Calu3 (cell line): ENCODE measurements around the gene GPR89B. TPM values are rescaled to one million over a fixed set of nuclear protein-coding genes. Genes with fewer than 3 reads are reported as not detected.
"Not testable (repeated sequence)": the region's sequence is repeated elsewhere in the genome, so short reads cannot be mapped to it uniquely, and the experiment has no call there.

Experiments used
- BruUV-seq: library from RNA; stranded (reverse); fragments of 400-500 nt; replicated peaks from 2 replicates; lab custom pipeline; 2021; lab: Mats Ljungman, UMichigan
- CTCF ChIA-PET: fragments of 300-600 bp; sonication (Branson Sonifier 250); formaldehyde crosslinking; loops from one replicate; lab custom pipeline; 2022; ENCODE audit warnings: antibody characterized with exemption; lab: Charles Lee
- DNase-seq: peaks from one replicate; pipeline ENCODE4 v3.0.0; 2022
- H3K27ac Mint-ChIP-seq: one replicate; pipeline ENCODE4 v1.8.0; 2022; ENCODE audit warnings: mixed read lengths; ENCODE audit not compliant: unreplicated experiment
- H3K27me3 Mint-ChIP-seq: one replicate; pipeline ENCODE4 v1.8.0; 2022; ENCODE audit warnings: mixed read lengths; ENCODE audit not compliant: unreplicated experiment
- H3K36me3 Mint-ChIP-seq: one replicate; pipeline ENCODE4 v1.8.0; 2022; ENCODE audit warnings: mild to moderate bottlenecking, moderate library complexity, mixed read lengths; ENCODE audit not compliant: insufficient read depth, unreplicated experiment
- H3K4me1 Mint-ChIP-seq: one replicate; pipeline ENCODE4 v1.8.0; 2022; ENCODE audit warnings: mild to moderate bottlenecking, low read depth, mixed read lengths; ENCODE audit not compliant: unreplicated experiment
- H3K4me3 Mint-ChIP-seq: one replicate; pipeline ENCODE4 v1.8.0; 2022; ENCODE audit warnings: mild to moderate bottlenecking, low read depth, moderate library complexity, mixed read lengths; ENCODE audit not compliant: unreplicated experiment
- H3K9me3 Mint-ChIP-seq: one replicate; pipeline ENCODE4 v1.8.0; 2022; ENCODE audit warnings: low read depth, mixed read lengths; ENCODE audit not compliant: unreplicated experiment
- intact Hi-C: fragments of 100-400 bp; cut with micrococcal nuclease; formaldehyde crosslinking; loops from one replicate; pipeline ENCODE4 v1.10.0; 2022; ENCODE audit not compliant: unreplicated experiment
- total RNA-seq: library from RNA; stranded (reverse); gene quantifications from 2 replicates; pipeline ENCODE4 v1.2.3, GENCODE V29; 2022
- TF ChIP-seq, protein P1 (sequence below): fragments of 200-600 bp; IDR thresholded peaks from one replicate; pipeline ENCODE4 v1.8.0; 2022; ENCODE audit warnings: antibody characterized with exemption; ENCODE audit not compliant: unreplicated experiment

The GPR89B gene
- total RNA-seq, 1 experiment from 2014 or later = 24.0 TPM

DNA sequence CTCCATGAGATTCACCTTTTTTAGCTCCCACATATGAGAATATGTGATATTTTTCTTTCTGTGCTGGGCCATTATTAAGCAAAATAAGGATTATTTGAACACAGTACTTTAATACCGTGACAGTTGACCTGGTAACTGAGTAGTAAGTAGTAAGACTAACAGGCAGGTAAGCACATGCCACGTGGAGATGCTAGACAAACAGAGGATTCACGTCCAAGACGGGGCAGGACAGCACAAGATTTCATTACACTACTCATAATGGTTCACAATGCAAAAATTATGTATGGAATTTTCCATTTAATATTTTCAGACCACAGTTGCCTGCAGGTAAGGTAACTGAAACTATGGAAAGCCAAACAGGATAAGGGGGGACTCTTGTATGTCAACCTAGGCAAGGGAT, 79.5 kb downstream of the GPR89B start:
- intact Hi-C loops, H3K9me3 Mint-ChIP-seq, H3K4me3 Mint-ChIP-seq, H3K27me3 Mint-ChIP-seq, DNase-seq, H3K36me3 Mint-ChIP-seq, H3K4me1 Mint-ChIP-seq, BruUV-seq, H3K27ac Mint-ChIP-seq, CTCF ChIA-PET: not testable (repeated sequence)

DNA sequence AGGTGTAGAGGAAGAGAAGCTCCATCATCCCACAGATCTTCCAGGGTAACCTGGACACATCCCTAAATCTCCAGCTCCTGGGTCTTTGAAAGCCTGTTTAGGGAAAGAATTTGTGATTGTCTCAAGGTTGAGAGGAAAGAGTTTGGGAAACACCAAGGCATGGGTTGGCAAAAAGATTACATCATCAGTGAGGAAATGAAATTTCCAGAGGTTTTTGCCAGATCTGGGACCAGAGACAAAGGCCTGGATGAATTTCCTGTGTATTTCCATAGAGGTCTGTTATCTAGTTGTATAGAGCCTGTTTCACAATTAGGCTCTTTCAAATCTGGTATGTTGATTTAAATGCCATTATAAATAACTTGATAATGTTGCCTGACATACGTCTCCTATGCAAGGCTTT, 82.3 kb downstream of the GPR89B start:
- peaks cover 10% of the 10 kb centered on the region for H3K27me3 Mint-ChIP-seq
- CTCF ChIA-PET = no interaction called here
- no peak for DNase-seq
- H3K27ac Mint-ChIP-seq = no peak overlapping the region
- no peaks in the 10 kb centered on the region for H3K9me3 Mint-ChIP-seq
- TF ChIP-seq, protein P1, sequence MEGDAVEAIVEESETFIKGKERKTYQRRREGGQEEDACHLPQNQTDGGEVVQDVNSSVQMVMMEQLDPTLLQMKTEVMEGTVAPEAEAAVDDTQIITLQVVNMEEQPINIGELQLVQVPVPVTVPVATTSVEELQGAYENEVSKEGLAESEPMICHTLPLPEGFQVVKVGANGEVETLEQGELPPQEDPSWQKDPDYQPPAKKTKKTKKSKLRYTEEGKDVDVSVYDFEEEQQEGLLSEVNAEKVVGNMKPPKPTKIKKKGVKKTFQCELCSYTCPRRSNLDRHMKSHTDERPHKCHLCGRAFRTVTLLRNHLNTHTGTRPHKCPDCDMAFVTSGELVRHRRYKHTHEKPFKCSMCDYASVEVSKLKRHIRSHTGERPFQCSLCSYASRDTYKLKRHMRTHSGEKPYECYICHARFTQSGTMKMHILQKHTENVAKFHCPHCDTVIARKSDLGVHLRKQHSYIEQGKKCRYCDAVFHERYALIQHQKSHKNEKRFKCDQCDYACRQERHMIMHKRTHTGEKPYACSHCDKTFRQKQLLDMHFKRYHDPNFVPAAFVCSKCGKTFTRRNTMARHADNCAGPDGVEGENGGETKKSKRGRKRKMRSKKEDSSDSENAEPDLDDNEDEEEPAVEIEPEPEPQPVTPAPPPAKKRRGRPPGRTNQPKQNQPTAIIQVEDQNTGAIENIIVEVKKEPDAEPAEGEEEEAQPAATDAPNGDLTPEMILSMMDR = no peak
- intact Hi-C loops = no loop called here
- no TSS peak for BruUV-seq
- H3K4me1 Mint-ChIP-seq = no peaks in the 10 kb centered on the region
- H3K36me3 Mint-ChIP-seq = no peaks in the 10 kb centered on the region
- H3K4me3 Mint-ChIP-seq = no peak overlapping the region

GRCh38 chr1:148013177-148014144, 85.2 kb downstream of the GPR89B start:
- H3K9me3 Mint-ChIP-seq, H3K27ac Mint-ChIP-seq, intact Hi-C loops, DNase-seq, CTCF ChIA-PET, BruUV-seq, H3K4me1 Mint-ChIP-seq, H3K36me3 Mint-ChIP-seq: not testable (repeated sequence)
- H3K4me3 Mint-ChIP-seq = peak overlapping the region; percentile 40
- peaks cover 16% of the 10 kb centered on the region for H3K27me3 Mint-ChIP-seq

DNA sequence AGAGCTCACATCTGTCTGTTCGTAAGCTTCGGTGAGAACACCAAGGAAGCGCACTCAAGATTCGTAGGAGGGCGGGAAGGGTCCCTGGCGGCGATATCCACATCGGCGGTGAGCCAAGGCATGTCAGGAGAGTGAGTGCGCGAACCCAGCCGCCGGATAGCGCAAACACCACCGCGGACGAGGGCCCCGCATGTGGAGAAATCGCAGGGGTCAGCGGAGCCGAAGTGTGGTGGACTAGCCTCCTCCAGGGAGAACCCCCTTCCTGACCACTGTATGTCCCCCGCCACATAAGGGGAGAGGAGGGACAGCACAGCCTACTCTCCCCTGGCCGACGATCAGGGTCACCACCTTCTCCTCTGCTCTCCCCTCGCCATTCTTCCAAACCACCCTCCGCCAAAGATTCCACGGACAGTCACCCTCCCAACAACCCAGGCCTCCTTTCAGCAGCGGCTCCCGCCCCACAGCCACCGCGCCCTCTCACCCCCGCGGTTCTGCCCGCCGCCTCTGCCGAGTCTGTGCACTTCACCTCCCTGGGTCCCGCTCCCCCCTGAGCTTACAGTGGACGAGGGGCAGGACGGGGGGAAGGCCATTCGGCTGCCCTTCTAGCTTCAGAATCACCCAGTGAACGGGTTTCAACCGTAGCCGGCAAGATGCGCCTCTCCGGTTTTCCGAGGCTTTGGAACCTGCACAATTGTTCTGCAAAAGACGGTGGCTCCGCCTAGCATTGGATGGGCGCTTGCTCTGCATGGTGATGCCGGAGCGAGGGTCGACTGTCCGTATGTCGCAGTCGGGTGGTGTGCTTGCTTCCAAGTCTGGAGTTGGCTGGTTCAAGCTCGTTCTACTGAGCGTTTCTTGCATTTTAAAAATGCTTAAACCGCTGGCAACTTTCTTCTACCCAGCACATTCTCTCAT, 86.3 kb downstream of the GPR89B start:
- intact Hi-C loops, H3K4me1 Mint-ChIP-seq, H3K36me3 Mint-ChIP-seq, H3K27ac Mint-ChIP-seq, BruUV-seq, H3K9me3 Mint-ChIP-seq, CTCF ChIA-PET: not testable (repeated sequence)
- Mint-ChIP-seq H3K27me3 (peaks cover 16% of the 10 kb centered on the region), H3K4me3 (peak overlapping the region; percentile 40)
- DNase-seq = peak; percentile 10

DNA sequence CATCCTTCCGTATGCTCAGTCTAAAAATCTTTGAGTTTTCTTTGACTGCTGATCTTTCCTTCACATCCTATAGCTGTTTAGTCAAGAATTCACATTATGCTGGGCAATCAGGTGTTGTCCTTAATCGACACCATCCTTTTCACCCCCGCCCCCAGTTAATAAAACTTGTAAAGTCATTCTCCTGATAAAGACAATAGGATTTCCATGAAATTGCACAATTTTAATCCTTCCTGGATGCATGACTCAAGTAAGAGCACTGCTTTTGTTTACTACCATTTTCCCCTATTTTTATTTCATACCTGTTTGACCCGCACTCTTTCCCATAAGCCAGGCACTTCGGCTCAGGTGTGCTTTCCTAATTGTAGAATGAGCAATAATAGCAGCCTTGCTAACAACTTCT, 96.7 kb downstream of the GPR89B start:
- CTCF ChIA-PET, H3K4me1 Mint-ChIP-seq, BruUV-seq, intact Hi-C loops, H3K36me3 Mint-ChIP-seq, H3K9me3 Mint-ChIP-seq, DNase-seq, H3K27ac Mint-ChIP-seq, H3K27me3 Mint-ChIP-seq, H3K4me3 Mint-ChIP-seq: not testable (repeated sequence)

DNA sequence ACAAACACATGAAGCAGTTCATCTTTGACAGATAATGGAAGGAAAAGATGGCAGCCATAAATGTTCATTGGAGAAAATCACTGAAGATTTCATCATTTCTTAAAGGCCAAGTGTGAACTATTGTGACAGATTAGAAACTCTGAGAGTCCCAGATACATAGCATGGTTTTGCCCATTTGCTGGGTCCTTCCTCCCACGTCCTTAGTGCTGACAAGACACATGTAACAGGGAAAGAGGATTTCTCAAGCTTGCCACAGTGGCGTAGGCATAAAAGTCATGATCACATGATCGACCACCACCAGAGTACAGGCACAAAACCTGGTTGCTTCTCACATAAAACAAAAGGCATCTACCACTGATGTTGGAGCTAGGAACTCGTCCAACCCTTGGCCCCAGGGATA, 98.8 kb downstream of the GPR89B start:
- H3K4me1 Mint-ChIP-seq, H3K4me3 Mint-ChIP-seq, CTCF ChIA-PET: not testable (repeated sequence)

GRCh38 chr1:148032247-148032646, 104.0 kb downstream of the GPR89B start:
- H3K4me1 Mint-ChIP-seq, CTCF ChIA-PET, H3K27me3 Mint-ChIP-seq, DNase-seq, intact Hi-C loops, H3K9me3 Mint-ChIP-seq, BruUV-seq, H3K27ac Mint-ChIP-seq, H3K36me3 Mint-ChIP-seq, H3K4me3 Mint-ChIP-seq: not testable (repeated sequence)

More for the DNA sequence above, 98.8 kb downstream of the GPR89B start:
- H3K27ac Mint-ChIP-seq, BruUV-seq, DNase-seq, H3K36me3 Mint-ChIP-seq, intact Hi-C loops, H3K9me3 Mint-ChIP-seq, H3K27me3 Mint-ChIP-seq: not testable (repeated sequence)

DNA sequence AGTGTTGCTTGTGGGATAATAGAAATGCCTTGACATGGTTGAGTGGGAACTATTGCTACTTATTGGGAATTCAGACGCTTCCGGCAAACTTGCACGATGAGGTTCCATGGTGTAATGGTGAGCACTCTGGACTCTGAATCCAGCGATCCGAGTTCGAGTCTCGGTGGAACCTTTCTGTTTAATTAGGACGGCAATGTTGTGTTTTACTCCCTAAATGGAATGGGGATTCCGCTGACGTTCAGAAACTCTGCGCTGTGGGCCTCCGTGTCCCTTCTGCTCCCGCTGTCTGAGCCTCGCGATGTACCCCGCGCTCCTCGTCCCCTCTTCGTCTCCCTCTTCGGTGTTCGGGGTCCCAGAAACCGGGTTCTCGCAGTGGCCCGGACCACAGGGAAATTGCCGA, 104.5 kb downstream of the GPR89B start:
- CTCF ChIA-PET, H3K27me3 Mint-ChIP-seq, DNase-seq, H3K9me3 Mint-ChIP-seq, H3K27ac Mint-ChIP-seq, H3K4me3 Mint-ChIP-seq, H3K4me1 Mint-ChIP-seq, BruUV-seq, intact Hi-C loops, H3K36me3 Mint-ChIP-seq: not testable (repeated sequence)
